GM19023 (cell line): ENCODE data around the gene G6PD.
"Not testable (repeated sequence)": the region's sequence is repeated elsewhere in the genome, so short reads cannot be mapped to it uniquely, and the experiment has no call there.

Experiments
- ATAC-seq: cut with Tn5 transposase; IDR thresholded peaks from one replicate; pipeline ENCODE4 v1.9.1; 2021; ENCODE audit warnings: mild to moderate bottlenecking, moderate library complexity; ENCODE audit not compliant: unreplicated experiment

G6PD gene

GRCh38 chrX:154546354-154547244, at the start of gene G6PD:
TSS of gene G6PD (minus strand) at chrX:154546846. CDS start at chrX:154546155, 691 bp downstream.
- ATAC-seq: peak; percentile 48

- ATAC-seq: no peak
Observed at GRCh38 chrX:154595559-154596249, 49.1 kb upstream of the G6PD start.

- no peak for ATAC-seq
Observed at GRCh38 chrX:154594491-154594890, 47.8 kb upstream of the G6PD start.

DNA sequence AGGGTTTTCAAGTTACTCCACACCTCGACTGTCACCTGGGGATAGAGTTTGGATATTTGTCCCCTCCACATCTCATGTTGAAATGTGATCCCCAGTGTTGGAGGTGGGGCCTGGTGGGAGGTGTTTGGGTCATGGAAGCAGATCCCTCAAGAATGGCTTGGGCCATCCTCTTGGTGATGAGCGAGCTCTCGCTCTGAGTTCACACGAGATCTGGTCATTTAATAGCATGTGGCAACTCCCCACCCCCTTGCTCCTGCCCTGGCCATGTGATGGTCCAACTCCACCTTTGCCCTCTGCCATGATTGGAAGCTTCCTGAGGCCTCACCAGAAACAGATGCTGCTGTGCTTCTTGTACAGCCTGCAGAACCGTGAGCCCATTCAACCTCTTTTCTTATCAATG, 46.6 kb upstream of the G6PD start:
- ATAC-seq: no peak

GRCh38 chrX:154592505-154592904, 45.9 kb upstream of the G6PD start:
- no peak for ATAC-seq

DNA sequence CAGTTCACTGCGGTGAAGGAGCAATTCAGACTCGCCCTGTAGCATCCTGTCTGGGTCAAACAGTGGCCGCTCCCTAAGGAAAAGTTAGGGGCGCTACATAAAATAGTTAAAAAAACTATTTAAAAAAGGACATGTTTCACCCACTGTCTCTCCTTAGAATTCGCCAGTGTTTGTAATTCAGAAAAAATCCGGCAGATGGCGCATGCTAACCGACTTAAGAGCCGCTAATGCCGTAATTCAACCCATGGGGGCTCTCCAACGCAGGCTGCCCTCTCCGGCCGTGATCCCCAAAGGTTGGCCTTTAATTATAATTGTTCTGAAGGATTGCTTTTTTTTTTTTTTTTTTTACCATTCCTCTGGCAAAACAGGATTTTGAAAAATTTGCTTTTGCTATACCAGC, 43.8 kb upstream of the G6PD start:
- not testable (repeated sequence) for ATAC-seq

DNA sequence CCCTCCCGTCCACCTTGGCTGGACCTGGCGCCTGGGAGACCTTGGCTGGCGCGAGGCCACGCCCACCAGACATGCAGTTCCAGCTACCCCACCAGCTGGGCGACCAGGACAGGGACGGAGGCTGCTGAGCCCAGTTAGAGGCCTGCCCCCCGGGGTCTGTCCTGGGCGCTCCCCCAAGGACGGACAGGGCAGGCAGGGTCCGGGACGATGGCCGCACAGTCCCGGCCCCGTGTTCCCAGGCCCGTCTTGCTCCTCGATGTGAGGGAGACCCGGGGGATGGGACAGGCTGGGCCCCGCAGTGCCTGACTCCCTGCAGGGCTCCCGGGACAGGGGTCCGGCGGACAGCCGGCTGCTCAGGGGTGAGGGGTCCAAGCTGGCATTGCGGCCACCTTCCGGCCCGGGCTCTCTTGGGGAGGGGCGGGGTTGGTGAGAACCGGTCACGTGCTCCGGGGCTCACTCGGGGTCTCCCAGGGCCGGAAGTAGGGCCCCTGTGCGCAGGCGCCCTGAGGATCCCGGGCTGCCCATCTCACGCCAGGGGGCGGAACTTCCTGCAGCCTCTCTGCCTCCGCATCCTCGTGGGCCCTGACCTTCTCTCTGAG, 38.0 kb upstream of the G6PD start, which contains the start of gene CTAG1A:
TSS of gene CTAG1A (plus strand) at position 549 of the 599 bp plus-strand sequence. CDS start 74 bp downstream, outside the sequence.
- ATAC-seq: not testable (repeated sequence)

GRCh38 chrX:154582994-154583393, 36.3 kb upstream of the G6PD start:
- not testable (repeated sequence) for ATAC-seq

DNA sequence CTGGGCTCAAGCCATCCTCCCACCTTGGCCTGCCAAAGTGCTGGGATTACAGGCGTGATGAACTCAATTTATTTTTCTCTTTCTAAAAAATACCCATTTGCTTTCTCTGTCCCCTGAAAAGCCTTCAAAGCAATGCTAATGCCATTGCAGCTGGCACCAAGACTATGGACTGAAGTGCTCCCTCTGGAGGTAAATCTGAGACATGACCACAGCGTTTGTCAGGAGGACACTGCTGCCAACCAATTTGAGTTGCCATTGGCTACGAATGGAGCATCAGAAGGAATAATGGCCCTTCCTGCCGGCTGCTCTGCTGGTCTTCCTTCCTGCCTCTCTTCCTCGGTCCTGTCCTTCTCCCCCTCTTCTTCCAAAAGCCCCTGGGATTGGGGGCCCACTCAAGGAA, 28.4 kb upstream of the G6PD start:
- ATAC-seq: not testable (repeated sequence)

- ATAC-seq: not testable (repeated sequence)
Observed at GRCh38 chrX:154573061-154573460, 26.4 kb upstream of the G6PD start.

GRCh38 chrX:154570361-154570760, 23.7 kb upstream of the G6PD start:
- not testable (repeated sequence) for ATAC-seq

- ATAC-seq: not testable (repeated sequence)
Observed at GRCh38 chrX:154562295-154562694, 15.6 kb upstream of the G6PD start.

DNA sequence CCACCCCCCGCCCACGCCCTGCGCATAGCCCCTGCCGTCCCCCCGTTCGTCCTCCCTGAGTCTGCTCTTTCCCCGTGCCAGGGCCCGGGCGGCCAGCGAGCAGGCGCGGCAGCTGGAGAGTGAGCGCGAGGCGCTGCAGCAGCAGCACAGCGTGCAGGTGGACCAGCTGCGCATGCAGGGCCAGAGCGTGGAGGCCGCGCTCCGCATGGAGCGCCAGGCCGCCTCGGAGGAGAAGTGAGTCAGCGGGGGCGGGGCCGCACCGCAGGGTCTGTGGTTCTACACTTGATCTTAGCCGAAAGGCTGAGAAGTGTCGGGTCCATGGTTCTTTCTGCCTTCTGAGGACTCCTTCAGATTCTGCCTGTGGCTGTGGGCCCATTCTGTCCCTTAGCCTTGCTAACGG, 13.7 kb upstream of the G6PD start:
- not testable (repeated sequence) for ATAC-seq

GRCh38 chrX:154558896-154559295, 12.2 kb upstream of the G6PD start:
- ATAC-seq: not testable (repeated sequence)

DNA sequence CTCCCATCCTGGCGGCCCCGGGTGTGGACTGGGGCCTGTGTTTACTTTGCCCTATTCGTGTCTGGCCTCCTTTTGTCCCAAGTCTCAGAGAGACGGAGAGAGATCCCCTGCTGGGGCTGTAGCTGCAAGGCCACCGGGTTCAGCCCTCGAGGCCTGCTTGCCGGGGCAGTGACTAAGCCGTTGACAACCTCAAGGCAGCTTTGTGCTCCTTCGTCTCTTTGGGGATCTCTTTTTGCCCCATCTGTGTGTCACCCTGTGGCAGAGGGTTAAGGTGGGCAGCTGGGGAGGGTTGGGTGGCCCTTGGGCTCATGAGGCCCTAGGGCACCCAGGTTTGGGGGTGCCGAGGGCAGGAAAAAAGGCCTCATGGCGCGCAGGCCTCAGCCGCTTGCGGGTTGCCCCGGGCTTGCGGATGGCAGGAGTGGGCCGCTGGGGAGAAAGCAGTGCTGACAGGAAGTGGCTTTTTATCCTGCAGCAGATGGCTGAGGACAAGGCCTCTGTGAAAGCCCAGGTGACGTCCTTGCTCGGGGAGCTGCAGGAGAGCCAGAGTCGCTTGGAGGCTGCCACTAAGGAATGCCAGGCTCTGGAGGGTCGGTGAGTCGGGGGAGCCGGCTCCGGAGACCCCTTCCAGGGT, 11.5 kb upstream of the G6PD start:
- ATAC-seq: not testable (repeated sequence)

GRCh38 chrX:154552112-154552806, 5.6 kb upstream of the G6PD start:
- ATAC-seq: not testable (repeated sequence)

DNA sequence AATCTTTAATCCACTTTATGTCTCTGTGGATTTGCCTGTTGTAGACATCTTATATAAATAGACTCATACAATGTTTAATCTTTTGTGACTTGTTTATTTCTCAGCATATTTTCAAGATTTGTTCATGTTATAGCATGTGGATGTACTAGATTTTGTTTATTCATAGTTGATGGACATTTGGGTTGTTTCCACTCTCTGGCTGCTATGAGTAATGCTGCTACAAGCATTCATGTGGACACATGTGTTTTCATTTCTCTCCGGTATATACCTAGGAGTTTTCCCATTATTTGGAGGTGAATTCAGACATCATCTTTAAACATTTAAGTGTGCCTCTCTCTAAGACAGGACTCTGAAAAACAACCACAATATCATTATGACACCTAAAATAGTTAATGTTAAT, 3.1 kb upstream of the G6PD start:
- ATAC-seq: no peak

- no peak for ATAC-seq
Observed at GRCh38 chrX:154548028-154548316, 1.3 kb upstream of the G6PD start.

- peak; percentile 82 for ATAC-seq
Observed at GRCh38 chrX:154547245-154548027, 790 bp upstream of the G6PD start, which contains the start of gene IKBKG. TSS of gene IKBKG (plus strand) at chrX:154547620. CDS start at chrX:154552003, 4,383 bp downstream.
